HEK293 (cell line): ENCODE results near the gene KLK5.

ENCODE experiments used
- ZNF521 ChIP-seq: fragments of 450-650 bp; formaldehyde crosslinking; IDR thresholded peaks from 2 replicates; pipeline ENCODE4 v1.5.1; 2017; ENCODE audit warnings: missing biosample characterization, mild to moderate bottlenecking, missing genetic modification characterization
- ZNF785 ChIP-seq: fragments of 450-650 bp; formaldehyde crosslinking; IDR thresholded peaks from 2 replicates; pipeline ENCODE4 v1.5.1; 2016; ENCODE audit warnings: missing biosample characterization, missing genetic modification characterization

- TF ChIP-seq ZNF521 (tag by site-specific recombination) (no peak), ZNF785 (tag by site-specific recombination) (no peak)
These were observed 42.1 kb downstream of the KLK5 start for GRCh38 chr19:50910722-50911121.
